T47D (cell line): Measurements from ENCODE around the gene PKD2L1.

Source experiments
- DNase-seq, 2 experiments: peaks; one replicate each; pipeline versions ENCODE4 v3.0.0 to v3.0.0-alpha.2; 2011 to 2012; ENCODE audit warnings: low read depth in 1 of 2, low spot score in 1 of 2
- JUND ChIP-seq: IDR thresholded peaks from 2 replicates; pipeline ENCODE4 v1.6.1; 2012; ENCODE audit warnings: low read depth
- in situ Hi-C: cut with HindIII; loops from 2 replicates; pipeline ENCODE4 v1.10.0; 2016; ENCODE audit warnings: low sequenced_read_pairs, low pct_unique_long_range_greater_than_20kb

Gene PKD2L1

GRCh38 chr10:100338434-100339036, 8.5 kb upstream of the PKD2L1 start:
- in situ Hi-C loops = no loop called here
- no peak for TF ChIP-seq JUND
- peak in 1 of 2 experiments; percentile 80 for DNase-seq

DNA sequence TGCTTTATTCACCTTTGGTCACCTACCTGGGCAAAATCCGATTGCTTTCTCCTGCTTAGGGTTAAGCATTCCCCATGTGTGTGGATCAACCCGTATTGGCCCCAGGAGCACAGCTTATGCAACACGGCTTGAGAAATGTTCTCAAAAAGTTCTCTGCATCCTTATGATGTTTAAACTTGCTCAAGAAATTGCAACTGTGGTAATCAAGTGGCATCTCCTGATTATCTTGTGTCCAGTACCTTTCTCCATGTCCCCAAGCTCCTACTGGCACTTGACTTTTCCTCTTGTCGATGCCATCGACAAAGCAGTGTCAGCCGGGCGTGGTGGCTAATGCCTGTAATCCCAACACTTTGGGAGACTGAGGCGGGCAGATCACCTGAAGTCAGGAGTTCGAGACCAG, 4.7 kb upstream of the PKD2L1 start:
- in situ Hi-C loops = no loop called here
- TF ChIP-seq JUND = no peak
- DNase-seq = no peak

GRCh38 chr10:100333661-100334440, 3.8 kb upstream of the PKD2L1 start:
- in situ Hi-C loops = no loop called here
- no peak for TF ChIP-seq JUND
- no peak for DNase-seq

GRCh38 chr10:100333106-100333505, 3.1 kb upstream of the PKD2L1 start:
- no peak for DNase-seq

DNA sequence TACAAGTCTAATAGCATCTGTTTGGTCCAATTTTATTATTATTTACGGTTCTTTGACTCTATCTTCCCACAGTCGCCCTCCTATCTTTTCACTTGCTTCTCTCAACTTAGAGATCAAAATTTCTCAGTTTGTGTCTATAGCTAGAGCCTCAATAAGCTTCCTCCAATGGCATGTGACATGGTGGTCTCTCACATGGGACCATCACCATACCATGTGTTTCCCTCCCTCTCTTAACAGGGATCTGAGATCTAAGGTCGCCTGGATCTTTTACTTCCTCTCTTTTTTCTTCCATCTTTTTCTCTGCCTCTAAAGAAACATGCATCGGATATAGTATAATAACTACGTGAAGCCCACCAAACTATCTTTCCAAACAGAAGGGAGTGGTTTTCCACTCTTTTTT, 1.8 kb downstream of the PKD2L1 start:
- DNase-seq = no peak
- no peak for TF ChIP-seq JUND
- in situ Hi-C loops = no loop called here

More at GRCh38 chr10:100333106-100333505, 3.1 kb upstream of the PKD2L1 start:
- in situ Hi-C loops = no loop called here
- TF ChIP-seq JUND = no peak

DNA sequence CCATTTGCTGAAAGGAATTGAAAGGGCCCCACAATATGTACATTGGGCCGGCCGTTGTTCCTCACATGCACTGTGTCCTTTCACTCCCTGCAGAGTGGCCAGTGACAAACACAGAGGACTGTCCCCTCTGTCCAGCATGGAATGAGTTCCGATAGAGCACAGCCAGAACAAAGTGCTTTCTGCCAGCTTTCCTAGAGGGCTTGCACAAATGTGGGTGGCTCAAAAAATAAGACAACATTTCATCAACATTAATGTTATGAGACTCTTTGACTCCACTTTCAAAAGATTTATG, 2.4 kb downstream of the PKD2L1 start:
- in situ Hi-C loops = no loop called here
- no peak for TF ChIP-seq JUND
- no peak for DNase-seq

DNA sequence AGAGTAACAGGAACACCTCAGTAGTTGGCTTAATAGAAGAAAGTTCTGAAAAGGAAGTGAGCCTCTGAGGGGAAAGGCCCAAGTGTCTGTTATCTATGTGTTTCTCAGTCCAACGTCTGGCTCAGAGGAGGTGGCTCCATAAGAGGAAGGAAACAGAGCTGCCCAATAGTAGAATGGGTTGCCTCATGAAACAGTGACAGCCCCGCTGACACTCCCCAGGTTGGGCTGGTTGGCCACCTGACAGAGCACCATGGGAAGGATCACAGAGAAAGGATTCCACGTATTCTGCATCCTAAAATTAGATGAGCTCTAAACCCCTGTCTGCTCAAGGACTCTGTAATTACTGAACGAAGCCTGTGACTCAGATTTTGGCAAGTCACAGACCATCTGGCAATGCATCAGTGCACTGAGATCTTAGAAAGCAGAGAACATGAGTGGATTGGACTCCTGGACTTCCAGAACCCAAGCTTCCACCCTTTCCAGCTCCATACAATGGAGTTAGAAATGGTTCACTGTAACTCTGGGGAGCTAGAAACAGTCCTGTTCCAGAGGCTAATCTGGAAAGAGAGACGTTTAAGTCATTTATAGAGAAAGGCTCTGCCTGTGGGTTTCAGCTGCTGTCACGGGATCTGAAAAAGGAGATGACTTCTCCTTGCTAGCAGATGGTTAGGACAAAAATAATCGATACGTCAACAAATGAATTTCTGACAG, 2.9 kb downstream of the PKD2L1 start:
- in situ Hi-C loops = no loop called here
- no peak for DNase-seq
- no peak for TF ChIP-seq JUND

DNA sequence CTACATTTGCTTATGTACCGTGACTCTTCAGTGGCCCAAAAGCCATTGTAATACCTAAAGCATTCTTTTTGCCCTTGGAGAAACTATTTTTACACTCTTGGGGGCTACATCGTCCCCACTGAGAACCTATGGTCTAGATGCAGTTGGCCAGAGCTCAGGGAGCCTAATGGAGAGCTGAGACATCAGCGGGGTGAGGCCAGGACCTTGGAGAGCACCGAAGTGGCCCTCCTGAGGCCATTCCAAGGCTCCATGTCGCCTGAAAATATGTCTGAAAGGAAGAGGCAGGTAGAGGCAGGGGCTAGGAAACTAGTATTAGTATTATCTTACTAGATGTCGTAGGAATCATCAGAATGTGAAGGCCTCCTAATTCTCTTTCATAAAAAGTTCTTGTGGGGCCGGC, 4.9 kb downstream of the PKD2L1 start:
- peak in 1 of 2 experiments; percentile 62 for DNase-seq
- in situ Hi-C loops = no loop called here
- TF ChIP-seq JUND = no peak

DNA sequence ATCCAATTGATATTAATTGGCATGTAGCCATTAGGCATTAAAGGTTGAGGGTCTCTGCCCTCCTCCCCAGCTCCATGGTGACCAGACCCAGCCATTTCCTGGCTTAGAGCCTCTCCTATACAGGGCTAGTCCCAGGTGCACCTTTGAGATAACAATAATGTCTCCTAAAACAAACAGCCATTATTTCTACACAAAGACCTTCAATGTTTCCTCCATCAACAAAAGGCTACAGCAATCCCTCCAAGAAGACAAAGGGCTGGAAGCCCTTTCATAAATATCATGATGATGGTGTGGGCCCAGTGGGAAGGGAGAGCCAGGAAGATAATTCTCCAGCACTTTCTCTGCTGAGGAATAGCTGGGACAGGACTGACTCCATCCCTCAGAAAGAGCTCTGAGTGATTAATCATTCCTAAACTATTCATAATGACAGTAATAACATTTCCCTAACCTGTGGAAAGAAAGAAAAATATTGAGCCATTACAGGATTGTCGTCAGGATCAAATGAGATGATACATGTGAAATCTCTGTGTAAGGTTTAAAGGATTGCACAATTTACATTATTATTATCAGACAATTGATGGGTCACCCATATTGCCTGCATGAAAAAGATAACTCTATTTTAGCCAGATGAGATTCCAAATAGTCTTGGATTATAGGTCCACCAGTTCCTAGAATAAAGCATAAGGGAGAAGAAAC, 10.2 kb downstream of the PKD2L1 start:
- in situ Hi-C loops = no loop called here
- no peak for DNase-seq
- no peak for TF ChIP-seq JUND

DNA sequence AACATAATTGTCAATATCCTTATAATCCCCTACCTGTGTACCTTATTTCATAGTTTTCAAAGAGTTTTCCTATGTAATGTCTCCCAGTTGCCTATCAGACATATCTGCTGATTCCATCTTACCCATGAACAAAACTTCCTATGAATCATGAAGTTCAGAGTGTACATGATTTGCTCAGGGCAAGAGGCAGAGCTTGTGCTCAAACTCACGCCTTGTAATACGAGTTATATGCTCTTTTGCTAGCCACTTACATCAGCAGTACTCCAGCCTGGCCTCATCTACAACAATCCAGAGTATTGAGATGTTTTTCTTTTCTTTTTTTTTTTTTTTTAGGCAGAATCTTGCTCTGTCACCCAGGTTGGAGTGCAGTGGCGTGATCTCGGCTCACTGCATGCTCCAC, 11.8 kb downstream of the PKD2L1 start:
- in situ Hi-C loops = no loop called here
- TF ChIP-seq JUND = no peak
- DNase-seq = no peak

DNA sequence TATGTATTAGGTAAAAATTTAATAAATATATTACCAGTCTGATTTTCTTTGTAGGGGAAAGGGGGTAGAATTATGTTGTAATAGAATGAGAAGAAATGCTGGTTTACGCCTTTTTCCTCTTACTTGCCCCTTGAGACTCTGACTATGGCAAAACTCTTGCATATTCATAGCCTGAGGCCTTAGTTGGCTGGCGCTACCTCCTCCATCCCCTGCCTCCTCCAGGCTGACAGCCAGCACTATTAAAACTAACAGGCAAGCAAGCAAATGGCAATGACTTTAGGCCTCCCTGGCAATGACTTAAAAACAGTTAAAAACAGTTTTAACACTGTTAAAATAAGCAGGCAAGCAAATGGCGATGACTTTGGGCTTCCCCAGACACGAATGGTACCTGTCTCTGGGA, 14.4 kb downstream of the PKD2L1 start:
- TF ChIP-seq JUND = no peak
- in situ Hi-C loops = no loop called here
- no peak for DNase-seq

GRCh38 chr10:100311298-100311697, 18.7 kb downstream of the PKD2L1 start:
- in situ Hi-C loops = no loop called here
- no peak for TF ChIP-seq JUND
- DNase-seq = no peak

DNA sequence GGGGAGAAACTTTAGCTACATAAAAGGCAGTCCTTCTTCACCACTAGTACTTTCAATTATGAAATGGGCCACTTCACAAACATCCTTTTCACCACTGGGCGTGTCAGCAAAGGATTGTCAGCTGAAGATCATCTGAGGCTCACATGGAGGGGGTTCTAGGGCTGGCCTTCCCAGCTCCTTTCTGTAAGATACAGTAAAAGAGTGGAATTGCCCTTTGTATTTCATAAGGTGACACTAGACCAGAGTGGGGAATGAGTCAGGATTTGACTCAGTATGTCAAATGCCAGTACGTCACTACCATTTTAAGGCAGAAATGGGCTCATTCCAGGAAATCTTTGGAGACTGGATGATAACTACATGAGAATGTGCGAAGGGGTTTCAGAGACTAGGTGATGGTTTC, 22.3 kb downstream of the PKD2L1 start:
- no peak for DNase-seq
- in situ Hi-C loops = no loop called here
- TF ChIP-seq JUND = no peak
